HG02852 (cell line): ENCODE results near the gene MYO1B.
A peak's percentile ranks its signal among the peaks of the same experiment; 100 is the strongest.

Source experiments
- ATAC-seq: cut with Tn5 transposase; IDR thresholded peaks from one replicate; pipeline ENCODE4 v1.9.1; 2021; ENCODE audit warnings: mild to moderate bottlenecking, moderate library complexity; ENCODE audit not compliant: unreplicated experiment

The MYO1B gene

GRCh38 chr2:191355170-191355758 lies 110.1 kb downstream of the MYO1B start:
- no peak for ATAC-seq

GRCh38 chr2:191357678-191358077 lies 112.5 kb downstream of the MYO1B start:
- ATAC-seq, result no peak

- ATAC-seq, result no peak
Observed at GRCh38 chr2:191358325-191359025, 113.3 kb downstream of the MYO1B start.

GRCh38 chr2:191359133-191359532 lies 113.9 kb downstream of the MYO1B start:
- no peak for ATAC-seq

GRCh38 chr2:191360918-191361317 lies 115.7 kb downstream of the MYO1B start:
- ATAC-seq, result no peak

- ATAC-seq, result no peak
Observed at GRCh38 chr2:191362841-191363240, 117.6 kb downstream of the MYO1B start.

GRCh38 chr2:191363267-191363666 lies 118.1 kb downstream of the MYO1B start:
- ATAC-seq, result no peak

GRCh38 chr2:191365089-191365488 lies 119.9 kb downstream of the MYO1B start:
- ATAC-seq, result no peak

GRCh38 chr2:191366199-191366598 lies 121.0 kb downstream of the MYO1B start:
- ATAC-seq, result no peak

- no peak for ATAC-seq
Observed at GRCh38 chr2:191369034-191369433, 123.8 kb downstream of the MYO1B start.

- ATAC-seq, result no peak
Observed at GRCh38 chr2:191374366-191374765, 129.2 kb downstream of the MYO1B start.

- no peak for ATAC-seq
Observed at GRCh38 chr2:191374939-191375338, 129.7 kb downstream of the MYO1B start.

- peak; percentile 89 for ATAC-seq
Observed at GRCh38 chr2:191376981-191377629, 131.9 kb downstream of the MYO1B start.

GRCh38 chr2:191379375-191379774 lies 134.2 kb downstream of the MYO1B start:
- ATAC-seq, result no peak

GRCh38 chr2:191382801-191383200 lies 137.6 kb downstream of the MYO1B start:
- ATAC-seq, result no peak

- no peak for ATAC-seq
Observed at GRCh38 chr2:191383486-191383885, 138.3 kb downstream of the MYO1B start.

- ATAC-seq, result no peak
Observed at GRCh38 chr2:191384829-191385228, 139.6 kb downstream of the MYO1B start.

GRCh38 chr2:191385416-191386160 lies 140.4 kb downstream of the MYO1B start:
- no peak for ATAC-seq

- ATAC-seq, result no peak
Observed at GRCh38 chr2:191386938-191387536, 141.8 kb downstream of the MYO1B start.

GRCh38 chr2:191389288-191389687 lies 144.1 kb downstream of the MYO1B start:
- no peak for ATAC-seq

GRCh38 chr2:191391171-191391570 lies 146.0 kb downstream of the MYO1B start:
- ATAC-seq, result no peak
